T-helper 2 cell (primary cell): Measurements from ENCODE around the gene MUC4.
"Not testable (repeated sequence)": the region's sequence is repeated elsewhere in the genome, so short reads cannot be mapped to it uniquely, and the experiment has no call there.

ENCODE experiments used
- DNase-seq, 5 experiments: peaks; one replicate each; pipeline versions ENCODE4 v3.0.0 to v3.0.0-alpha.2; 2012 to 2022

The MUC4 gene

DNA sequence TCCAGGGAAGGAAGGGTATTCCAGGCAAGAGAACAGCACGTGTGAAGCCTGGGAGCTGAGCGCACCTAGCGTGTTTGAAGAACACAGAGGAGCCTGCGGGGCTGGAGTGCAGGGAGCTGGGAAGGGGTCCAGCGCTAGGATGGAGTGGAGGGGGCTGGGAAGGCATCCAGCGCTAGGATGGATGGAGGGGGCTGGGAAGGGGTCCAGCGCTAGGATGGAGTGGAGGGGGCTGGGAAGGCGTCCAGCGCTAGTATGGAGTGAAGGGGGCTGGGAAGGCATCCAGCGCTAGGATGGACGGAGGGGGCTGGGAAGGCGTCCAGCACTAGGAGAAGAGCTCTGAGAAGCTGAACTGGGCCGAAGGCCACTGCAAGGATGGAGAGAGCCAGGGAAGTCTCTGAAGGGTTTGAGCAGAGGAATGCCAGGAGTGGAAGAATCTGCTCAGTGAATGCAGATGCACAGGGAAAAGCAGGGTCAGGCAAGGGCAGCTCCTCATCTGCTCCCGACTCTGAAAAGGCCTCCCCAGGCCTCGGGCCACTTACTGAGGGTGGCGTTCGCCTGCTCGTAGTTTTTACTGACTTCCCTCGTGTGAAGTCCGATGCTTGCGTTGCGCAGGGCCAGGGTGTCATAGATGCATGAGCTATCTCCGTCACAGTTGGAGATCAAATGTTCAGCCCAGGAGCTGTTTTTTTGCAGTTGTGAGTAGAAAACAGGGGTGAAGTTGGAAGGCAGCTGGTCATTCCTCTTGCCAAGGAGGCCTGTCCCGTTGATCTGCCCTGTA, 51.2 kb downstream of the MUC4 start:
- DNase-seq: no peak

DNA sequence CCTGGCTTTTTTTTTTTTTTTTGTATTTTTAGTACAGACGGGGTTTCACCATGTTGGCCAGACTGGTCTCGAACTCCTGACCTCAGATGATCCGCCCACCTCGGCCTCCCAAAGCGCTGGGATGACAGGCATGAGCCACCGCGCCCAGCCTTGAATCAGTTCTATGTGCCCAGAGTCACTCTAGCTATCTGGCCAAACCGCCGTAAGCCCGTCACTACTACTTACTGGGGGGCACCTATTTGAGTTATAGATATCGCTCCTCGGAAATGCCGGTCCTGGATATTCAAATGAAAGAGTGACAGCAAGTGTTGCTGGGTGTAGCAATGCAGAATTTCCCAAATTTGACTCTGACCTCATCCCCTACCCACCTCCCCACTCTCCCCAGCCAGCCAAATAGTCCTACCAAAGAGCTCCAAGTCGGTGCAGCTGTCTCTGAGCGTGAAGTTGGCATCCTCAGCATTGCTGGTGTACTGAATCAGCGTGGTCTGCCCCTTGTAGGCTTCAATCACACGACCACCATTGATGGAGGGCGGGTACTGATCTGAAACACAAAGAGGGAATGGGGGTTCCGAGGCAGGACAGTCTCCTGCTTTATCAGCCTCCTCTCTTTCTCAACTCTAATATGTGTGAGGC, 52.9 kb downstream of the MUC4 start:
- no peak for DNase-seq

DNA sequence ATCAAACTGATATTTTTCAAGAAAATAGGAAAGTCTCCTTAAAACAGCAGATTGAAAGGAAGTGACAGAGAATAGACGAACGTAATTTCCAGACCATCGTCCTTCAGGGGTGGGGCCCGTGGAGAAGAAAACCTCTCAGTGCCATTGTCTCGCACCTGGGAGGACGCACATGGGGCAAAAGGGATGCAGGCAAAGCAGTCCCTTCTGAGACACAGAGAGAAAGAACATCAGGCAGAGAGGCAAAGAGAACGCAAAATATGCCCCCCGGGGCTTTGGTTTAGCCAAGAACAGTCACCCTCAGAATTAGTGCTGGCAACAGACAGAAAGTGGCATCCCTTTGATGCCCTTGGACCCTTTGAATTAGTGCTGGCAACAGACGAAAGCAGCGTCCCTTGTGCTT, 53.9 kb downstream of the MUC4 start:
- no peak for DNase-seq

DNA sequence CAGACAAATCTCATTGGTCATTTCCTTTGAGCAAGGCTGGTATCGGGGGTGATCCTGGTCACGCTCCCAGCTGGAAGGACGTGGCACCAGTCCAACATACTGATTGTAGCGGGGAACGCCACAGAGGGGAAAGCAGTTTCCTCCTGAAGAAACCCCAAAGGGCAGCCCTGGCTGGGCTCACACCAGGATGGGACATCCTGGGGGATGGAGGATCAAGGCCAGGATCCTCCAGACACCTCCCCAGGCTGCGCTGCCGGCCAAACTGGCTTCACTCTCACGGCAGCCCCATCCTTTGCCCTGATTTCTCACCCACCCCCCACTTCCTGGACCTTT, 54.3 kb downstream of the MUC4 start:
- DNase-seq: no peak

DNA sequence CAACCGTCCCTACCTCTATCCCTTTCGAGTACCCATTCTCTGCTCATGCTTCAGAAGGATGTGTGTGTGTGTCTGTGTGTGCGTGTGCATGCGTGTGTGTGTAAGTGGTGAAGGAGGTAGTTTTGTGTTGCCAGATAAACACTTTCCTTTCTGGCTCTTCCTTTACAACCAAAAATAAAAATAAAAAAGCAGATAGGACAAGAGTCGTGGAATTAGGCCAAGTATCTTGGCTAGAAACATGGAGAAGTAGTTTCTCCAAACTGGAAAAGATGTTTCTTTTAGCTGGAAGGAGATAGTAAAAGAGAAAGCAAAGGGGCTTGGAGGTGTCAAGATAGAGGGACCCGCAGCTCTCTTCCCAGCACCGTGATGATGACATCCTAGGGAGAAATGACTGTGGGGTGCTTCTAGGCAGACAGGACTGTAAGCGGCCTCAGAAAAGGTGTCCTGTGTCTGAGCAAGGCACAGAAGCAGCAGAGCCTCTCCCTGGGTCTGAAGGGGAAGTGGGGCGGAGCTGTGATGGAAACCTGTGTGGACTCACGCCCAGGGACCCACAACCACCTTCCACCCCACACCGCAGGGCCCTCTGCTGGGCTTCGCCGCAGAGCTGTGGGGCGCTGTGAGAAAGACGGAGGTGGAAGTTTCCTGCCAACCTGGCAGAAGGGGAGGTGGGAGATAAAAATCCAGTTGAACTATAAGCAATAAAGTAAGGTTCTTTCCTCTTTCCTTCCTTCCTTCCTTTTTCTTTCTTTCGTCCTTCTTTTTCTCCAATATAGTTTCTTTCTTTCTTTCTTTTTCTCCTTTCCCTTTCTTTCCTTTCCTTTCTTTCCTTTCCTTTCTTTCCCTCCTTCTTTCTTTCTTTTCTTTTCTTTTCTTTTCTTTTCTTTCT, 55.7 kb downstream of the MUC4 start:
- peak in 2 of 5 experiments; percentile 18 to 51 for DNase-seq

DNA sequence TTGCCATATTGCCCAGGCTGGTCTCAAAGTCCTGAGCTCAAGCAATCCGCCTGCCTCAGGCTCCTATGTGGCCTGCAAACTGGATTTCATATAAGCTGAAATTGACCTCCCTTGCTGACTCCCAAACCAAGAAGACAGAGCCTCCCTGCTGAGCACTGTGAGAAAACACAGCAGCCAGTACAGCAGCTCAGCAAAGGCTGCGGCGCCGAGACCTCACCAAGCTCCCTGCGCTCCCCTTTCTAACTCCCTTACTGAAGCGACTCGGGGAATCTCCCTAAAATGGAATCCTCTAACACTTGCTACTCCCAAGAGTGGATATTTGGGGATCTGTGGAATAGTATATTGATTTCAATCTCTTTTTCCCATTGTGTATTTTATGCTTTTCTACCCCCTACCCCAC, 56.3 kb downstream of the MUC4 start:
- no peak for DNase-seq

DNA sequence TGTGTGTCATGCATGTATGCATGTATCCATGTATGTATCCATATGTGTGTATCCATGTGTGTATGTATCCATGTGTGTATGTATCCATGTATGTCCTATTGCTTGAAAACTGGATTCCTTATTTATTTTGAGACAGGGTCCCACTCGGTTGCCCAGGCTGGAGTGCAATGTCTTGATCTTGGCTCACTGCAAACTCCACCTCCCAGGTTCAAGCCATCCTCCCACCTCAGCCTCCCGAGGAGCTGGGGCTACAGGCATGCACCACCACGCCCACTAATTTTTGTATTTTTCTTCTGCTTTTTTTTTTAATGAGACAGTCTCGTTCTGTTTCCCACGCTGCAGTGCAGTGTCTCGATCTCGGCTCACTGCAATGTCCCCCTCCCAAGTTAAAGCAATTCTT, 56.8 kb downstream of the MUC4 start:
- DNase-seq: no peak

DNA sequence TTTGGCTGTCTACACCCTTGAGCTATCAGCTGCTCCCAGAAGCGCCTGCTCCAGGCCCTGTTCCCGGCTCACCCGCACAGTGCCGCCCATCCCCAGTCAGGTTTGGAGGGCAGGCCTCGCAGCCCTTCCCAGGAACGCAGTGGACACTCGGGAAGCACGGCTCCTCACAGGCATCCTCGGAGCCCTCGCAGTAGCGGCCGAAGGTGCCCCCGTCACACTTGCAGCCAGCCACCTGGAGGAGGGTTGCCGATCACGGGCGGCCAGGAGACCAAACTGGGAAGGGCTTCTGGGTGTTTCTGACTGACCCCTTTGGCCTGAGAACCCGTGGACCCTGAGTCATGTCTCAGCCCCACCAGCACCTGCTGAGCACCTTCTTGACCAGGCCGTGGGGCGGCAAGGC, 57.6 kb downstream of the MUC4 start:
- no peak for DNase-seq

DNA sequence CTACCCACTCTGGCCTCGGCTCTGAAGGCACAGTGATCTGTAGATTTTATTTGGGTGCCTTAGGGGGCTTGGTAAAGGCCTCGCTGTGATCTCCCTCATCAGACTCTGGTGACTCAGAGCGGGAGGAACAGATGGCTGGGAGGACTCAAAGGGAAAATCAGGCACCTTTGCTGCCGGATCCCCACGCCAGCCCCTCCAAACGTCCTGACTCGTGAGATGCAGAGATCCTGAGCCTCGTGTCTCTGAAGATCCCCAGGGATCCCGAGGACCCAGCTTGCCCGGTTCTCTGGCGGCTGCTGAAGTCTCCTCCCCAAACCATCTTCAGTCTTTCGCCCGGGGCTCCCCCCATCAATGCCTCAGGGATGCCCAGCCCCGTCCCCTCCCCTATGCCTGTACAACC, 58.1 kb downstream of the MUC4 start:
- no peak for DNase-seq

DNA sequence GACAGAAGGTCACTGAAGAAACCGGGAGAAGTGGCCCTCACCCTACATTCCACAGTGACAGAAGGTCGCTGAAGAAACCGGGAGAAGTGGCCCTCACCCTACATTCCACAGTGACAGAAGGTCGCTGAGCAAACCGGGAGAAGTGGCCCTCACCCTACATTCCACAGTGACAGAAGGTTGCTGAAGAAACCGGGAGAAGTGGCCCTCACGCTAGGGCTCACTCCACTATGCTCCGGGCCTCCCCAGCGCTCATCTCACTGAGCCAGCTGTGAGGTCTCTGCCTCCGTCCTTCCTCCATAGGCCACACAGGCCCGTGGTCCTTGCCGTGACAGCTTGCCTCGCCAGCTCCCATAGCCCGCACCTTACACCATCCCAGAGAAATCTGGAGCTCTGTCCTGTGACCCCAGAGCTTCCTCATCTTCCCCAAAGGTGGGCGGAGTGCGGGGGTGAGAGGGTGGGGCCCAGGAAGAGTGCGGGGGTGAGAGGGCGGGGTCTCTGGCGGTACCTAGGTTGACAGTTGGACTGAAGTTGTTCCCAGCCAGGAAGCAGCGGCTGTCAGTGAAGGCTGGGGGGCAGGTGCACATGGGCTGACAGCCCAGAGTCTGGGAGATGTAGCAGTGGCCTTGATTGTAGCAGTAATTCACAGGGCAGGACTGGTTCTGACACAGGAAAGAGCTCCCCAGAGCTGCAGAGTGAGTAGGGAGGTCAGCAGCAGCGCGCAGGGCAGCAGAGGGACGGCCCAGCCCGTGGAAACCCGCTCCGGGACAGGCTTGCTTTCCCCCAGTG, 59.0 kb downstream of the MUC4 start:
- DNase-seq: no peak

DNA sequence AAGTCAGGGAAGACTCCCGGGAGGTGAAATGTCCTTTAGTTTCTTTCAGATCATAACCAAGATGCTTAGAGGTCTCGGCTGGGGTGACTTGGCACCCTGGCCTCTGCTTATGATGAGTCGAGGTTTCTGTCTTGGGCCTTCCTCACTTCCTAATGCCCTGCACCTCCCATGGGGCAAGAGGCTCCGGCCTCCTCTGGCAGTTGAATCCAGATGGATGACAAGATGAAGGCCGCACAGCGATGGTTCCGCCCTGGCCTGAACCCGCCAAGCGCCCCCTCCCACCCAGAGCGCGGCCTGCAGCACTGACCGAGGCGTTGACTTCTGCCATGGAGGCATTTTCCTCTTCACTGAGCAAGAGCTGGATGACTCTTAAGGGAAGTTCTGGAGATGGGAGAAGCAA, 59.7 kb downstream of the MUC4 start:
- no peak for DNase-seq

DNA sequence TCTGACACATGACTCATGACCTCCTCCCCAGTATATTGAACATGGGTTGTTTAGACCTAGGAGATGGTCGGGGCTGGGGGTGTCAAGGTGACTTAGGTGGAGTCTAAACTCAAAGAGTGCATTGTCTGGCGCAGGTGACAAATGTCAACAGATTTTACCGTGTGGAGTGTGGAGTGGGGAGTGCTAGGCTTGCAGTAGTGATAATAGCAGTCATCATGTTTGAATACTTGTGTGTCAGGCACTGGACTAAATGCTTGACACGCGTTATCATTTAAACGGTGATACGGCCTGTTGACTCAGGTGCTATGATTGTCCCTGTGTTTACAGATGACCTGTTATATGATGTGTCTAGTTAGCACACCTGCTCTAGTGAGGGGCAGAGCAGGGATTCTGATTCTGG, 60.2 kb downstream of the MUC4 start:
- DNase-seq: no peak

DNA sequence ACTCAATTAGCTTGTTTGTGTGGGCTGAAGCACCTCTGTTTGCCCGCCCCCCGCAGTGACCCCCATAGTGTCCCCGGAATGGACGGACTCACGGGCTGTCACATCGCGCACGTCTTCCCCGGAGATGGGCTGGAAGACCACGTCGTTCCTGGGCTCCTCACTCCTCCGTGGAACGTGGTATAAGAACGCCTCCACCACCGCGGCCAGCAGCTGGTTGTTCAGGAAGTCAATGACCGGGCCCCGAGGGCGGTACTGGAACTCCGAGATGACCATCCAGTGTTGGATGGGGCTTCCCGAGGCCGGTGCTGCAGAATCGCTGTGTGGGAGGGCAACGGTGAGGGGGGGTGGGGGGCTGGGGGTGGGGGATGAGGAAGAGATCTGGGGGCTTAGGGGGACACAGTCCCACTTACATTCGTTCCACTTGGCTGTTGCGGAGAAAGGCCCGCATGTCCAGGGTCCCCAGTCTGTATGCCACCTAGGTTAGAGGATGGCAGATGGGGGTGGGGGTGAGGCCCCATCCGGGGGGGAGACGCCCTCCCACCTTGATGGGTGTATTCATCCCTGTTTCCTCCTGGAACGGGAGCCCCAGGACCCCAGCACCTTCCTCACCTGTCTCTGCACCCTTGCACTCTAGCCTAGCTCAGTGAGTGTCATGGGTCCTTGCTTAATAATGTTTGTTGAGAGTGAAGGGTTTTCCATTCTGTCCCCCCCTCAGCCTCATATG, 60.8 kb downstream of the MUC4 start:
- no peak for DNase-seq

DNA sequence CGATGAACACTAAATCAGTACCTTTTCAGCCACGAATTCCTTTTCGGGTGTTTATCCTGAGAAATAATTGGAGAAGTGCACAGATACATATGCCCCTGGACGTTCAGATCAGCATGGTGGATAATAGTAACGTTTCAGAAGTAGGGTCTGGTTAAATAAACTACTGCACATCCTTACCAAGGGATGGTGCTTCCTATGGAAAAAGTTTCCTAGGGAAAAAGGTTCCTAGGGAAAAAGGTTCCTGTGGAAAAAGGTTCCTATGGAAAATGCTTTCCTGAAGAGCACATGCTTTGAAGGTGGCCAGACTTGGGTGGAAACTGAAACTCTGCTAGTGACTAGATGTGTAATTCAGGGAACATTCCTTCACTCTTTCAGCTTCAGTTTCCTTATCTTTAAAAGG, 62.6 kb downstream of the MUC4 start:
- not testable (repeated sequence) for DNase-seq

DNA sequence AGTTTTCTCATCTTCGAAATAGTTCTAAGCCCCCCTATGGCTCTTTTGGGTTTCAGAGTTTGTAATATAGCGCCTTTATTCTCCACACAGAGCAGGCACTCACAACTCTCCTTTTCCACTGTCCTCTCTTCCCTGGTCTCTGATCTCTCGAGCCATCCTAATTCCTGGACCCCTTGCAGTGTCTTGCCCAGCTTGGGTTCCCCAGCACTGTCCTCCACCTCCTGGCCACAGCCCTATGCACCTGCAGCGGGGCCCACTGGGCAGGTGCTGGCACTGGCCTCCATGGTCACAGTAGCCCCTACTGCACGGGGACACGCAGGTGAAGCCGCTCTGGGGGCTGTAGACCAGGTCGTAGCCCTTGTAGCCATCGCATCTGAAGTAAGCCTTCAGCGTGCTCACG, 63.1 kb downstream of the MUC4 start:
- DNase-seq: no peak

DNA sequence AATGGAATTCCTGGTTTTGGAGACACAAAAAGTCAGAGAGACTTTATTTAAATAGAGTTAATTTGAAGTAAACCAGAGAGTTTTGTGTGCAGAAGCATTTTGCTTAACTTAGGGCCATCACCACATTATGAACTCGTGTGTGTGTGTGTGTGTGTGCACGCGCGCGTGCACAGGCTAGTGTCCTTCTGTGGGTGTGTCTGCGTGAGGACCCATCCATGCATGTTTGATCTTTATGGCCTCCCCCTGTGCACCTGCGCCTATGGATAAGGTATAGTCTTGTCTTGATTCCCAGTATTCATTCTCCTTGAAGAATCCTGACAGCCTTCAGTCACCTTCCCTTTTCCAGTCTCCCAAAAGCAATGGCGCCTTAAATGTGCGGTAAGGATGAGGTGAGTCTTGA, 65.0 kb downstream of the MUC4 start:
- DNase-seq: no peak

DNA sequence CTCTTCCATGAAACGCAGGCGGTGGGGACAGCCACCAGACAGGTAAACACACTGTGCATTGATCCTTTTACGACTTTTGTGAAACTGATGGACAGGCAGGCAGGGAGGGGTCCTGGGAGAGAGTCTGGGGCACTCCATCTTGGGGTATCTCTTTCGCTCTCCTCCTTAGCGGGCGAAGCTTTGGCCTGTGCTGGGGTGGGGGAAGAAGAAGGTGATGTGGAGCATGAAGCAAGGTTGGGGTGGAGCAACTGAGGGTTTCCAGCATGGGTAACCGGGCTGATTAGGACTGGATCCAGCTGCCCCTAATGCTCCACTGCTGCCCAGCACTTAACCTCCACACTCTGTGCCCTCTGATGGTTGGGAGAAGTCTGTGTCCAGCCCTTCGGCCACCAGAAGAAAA, 65.4 kb downstream of the MUC4 start:
- DNase-seq: no peak

DNA sequence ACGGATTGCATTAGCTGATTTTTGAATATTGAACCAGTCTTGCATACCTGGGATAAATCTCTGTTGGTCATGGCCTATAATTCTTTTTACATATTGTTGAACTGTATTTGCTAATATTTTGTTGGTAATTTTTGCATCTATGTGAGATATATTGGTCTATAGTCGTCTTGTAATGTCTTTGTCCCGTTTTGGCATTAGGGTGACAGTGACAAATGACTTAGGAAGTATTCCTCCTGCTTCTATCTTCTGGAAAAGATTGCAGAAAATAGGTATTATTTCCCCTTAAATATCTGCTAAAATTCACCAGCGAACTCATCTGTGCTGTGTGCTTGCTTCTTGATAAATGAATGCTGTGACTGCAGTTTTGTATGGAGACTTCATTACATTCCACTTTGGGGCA, 67.3 kb downstream of the MUC4 start:
- DNase-seq: no peak

DNA sequence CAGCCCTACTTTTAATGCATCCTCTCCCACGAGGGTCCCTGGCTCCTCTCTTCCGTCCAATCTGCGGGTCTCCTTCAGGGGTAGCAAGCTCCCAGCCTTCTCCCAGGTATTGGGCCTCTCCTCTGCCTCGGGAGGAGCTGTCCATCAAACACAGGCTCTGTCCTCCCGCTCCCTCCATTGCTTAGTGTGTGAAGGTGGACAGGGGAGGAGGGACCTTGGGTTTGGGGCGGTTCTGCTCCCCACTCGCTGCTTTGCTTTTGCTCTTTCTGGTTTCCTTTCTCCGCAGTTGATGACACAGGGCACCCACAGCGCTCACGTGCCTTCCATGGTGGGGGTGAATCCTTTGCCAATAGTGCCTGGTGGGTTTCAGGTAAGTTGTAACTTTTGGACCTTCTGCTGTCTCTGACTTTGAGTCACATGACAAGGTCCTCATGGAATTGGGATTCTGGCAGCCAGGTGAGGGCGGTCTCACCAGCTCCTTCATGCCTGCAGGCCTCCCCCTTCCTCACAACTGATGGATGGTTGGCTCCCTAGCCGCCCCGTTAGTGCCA, 72.1 kb downstream of the MUC4 start:
- DNase-seq: no peak

DNA sequence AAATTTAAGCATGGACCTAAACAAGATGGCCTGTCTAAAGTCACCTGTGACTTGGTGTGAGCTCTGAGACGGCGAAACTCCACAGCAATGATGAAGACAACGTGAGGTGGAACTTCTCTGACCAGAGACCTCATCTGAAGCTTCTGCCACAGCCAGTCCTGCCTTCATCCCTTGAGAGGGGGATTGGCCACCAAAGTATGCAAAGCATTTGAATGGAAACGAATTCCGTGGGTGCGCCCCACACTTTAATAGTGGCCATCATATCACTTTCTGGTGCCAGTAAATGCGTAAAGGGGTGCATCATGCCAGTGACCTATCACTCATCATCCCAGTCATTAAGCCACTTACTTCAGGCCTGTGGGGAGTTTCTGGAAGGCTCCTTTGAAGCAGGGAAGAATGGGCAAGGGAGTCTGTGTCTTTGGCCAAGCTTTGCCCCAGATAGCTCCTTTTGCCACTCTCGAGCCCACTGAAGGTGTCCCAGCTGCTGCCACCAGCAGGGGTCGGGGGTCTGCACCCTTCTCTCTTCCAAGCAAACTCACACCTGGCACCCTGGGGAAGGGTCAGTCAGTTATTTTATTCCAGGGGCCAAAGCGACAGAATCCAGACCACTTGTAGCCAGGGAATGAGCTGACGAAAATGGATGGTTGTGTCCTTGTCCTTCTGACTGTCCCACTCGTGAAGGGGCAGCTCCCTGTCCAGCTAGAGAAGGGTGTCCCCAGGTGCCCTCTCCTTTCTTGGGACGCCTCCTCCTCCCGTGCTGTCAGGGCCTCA, 73.3 kb downstream of the MUC4 start:
- no peak for DNase-seq

DNA sequence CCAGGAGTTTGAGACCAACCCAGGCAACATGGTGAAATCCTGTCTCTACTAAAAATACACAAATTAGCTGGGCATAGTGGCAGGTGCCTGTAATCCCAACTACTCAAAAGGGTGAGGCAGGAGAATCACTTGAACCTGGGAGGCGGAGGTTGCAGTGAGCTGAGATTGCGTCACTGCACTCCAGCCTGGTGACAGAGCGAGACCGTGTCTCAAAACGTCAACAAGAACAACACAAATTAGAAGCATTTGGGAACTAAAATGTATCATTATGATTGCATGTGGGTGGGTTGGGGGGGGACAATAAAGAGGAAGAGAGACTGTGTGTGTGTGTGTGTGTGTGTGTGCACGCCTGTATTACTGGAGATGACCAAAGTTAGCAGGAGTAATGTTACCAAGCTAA, 73.9 kb downstream of the MUC4 start:
- DNase-seq: not testable (repeated sequence)
